Kidney tubule cell (primary cell): ENCODE results near the gene SYNGR1.

Source experiments
- DNase-seq: peaks from one replicate; pipeline ENCODE4 v3.0.0-alpha.2; 2018; ENCODE audit warnings: low spot score

SYNGR1 gene

DNA sequence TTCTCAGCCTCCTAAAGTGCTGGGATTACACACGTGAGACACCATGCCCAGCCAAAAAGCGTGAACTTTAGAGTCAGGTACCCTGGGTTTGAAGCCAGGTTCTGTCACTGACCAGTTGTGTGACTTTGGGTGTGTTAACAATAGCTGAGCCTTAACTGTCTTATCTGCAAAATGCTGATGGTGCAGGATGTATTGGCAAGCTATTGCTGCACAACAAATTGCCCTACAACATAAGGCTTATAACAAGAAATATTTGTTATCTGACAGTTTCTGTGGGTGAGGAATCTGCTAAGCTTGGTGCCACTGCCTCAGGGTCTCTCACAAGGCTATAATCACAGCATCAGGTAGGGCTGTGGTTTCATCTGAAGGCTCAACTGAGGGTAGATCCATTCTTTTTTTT is 21.9 kb downstream of the SYNGR1 start:
- DNase-seq: no peak

DNA sequence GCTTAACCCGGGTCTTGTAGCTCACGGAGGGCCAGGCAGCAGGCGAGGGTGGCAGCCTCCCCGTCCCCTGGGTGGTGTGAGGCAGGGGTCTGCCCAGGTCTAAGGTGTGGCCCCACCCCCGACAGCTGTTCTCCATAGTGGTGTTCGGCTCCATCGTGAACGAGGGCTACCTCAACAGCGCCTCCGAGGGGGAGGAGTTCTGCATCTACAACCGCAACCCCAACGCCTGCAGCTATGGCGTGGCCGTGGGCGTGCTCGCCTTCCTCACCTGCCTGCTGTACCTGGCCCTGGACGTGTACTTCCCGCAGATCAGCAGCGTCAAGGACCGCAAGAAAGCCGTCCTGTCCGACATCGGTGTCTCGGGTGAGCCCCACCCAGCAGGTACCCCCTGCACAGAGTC is 24.4 kb downstream of the SYNGR1 start:
- no peak for DNase-seq

DNA sequence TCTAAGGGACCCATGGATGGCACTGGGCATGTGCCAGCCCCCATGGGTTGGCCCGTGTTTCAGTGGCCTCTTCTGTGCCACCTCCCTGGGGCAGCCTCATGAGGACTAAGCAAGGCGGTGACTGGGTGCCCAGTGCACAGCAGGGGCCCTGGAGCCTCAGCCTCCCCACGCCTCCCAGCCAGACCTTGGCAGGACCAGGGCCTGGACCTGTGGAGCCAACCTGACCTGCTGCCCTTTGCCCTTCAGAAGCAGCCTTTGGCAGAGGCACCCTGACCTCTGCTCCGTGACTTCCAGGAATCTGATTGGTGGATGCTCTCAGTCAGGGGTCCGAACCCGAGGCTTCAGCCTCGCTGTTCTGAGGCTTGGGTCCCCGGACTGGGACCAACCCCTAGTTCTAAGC is 25.0 kb downstream of the SYNGR1 start:
- no peak for DNase-seq

DNA sequence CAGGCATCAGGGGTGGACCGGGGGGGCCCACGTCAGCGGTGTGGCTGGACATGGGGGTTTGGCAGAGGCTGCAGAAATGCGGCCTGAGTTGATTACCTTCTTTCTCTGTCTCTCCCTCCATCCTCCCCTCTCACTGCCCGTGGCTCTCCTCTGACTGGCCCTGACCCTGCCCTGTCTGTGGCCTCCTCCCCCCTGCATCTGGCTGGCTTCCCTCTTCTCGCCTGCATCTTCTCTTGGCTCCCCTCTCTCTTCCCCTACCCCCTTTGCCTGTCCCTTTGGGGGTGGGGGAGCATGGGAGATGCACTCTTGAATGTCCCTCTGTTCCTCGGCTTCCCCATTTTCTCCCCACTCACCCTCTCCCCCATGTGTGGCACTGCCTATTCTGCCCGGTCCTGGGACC is 25.9 kb downstream of the SYNGR1 start:
- no peak for DNase-seq

DNA sequence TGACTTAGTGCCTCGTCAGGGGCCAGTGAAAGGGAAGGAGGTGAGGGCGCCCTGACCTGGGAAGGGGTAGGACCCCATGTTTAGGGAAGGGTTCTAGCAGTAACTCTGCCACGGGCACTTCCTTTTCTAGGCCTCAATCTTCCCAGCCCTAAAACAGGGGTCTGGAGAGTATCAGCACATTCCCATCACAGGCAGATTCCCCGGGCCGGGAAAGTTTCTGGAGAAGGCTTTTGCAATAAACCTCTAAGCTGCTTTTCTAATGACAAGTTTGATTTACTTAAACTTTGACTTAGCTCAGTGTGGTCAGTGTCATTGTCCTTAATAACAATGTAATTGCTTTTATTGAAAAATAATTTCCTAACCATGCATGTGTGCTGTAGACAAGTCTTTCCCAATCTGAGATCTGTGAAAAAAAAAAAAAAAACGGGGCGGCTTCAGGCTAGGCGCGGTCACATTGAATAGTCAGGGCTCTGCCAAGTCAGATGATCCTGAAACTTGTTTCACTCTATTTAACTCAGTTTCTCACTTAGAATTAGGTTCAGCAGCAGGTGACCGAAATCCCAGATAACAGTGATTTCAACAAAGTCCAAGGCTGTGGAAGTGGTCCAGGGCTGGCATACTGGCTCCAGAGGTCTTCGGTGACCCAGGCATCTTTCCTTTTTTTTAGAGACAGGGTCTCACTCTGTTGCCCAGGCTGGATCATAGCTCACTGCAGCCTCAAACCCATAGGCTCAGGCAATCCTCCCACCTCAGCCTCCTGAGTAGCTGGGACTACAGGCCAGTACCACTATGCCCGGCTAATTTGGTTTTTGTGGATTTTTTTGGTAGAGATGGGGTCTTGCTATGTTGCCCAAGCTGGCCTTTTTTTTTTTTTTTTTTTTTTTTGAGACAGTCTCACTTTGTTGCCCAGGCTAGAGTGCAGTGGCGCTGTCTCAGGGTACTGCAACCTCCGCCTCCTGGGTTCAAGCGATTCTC is 30.3 kb downstream of the SYNGR1 start:
- DNase-seq: no peak

DNA sequence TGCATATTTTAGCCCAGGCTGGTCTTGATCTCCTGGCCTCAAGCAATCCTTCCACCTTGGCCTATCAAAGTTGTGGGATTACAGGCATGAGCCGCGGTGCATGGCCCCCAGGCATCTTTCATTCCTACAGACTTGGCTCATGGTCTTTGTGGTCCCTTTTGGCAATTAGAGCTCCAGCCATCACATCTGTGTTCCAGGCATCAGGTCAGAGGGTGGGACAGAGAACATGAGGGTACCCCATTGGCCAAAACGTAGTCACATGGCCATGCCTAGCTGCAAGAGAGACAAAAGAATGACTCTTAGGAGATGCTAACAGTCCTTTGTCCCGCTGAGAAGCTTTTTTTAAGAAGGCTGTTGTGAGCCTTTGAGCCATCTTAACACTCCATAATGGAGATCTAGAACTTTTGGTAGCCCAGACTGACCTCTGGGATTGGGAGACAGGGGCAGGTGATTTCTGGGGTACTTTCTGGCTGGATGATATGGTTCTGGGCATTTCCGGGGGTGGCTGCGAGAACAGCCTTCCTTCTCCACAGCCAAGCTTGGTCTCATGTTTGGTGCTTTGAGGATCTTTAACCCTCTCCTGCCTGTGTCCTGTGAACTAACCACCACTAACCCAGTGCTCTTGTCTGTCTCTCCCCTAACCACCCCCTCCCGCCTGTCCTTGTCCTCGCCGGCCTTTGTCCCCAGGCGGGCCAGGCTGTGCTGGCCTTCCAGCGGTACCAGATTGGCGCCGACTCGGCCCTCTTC is 31.4 kb downstream of the SYNGR1 start:
- DNase-seq: no peak

DNA sequence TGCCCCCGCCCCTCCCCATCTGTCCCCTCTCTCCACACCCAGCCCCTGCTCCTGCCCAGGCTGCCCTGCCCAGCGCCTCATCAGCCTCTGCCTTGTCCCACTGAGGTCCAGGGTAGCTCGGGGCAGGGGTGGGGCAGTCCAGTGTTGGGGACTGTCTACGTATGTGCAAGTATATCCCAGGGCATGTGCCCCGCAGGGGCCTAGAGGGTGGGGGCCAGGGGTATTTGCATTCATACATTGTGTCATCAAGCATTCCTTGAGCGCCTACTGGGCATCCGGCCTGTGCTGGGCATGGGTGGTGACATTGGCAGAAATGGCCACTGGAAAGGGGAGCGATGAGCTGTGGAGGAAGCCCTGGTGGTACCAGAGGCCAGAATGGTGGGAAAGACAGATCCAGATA is 32.1 kb downstream of the SYNGR1 start:
- no peak for DNase-seq

DNA sequence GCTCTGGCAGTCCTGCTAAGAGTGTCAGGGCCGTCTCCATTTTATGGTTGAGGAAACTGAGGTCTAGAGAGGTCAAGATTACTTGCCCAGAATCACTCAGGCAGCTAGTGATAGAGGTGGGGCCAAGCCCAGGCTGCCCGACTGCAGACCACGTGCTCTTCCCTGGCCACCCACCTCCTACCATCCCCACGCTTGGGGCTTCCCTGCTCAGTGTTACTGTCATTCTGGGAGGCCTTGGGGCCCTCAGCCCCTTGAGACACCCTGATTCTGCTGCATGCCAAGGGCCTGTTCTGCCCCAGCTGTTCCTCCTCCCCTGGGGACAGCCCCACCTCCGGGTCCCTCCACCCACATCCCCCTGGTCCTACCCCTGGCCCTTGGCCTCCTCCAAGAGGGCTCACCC is 32.6 kb downstream of the SYNGR1 start:
- DNase-seq: no peak

DNA sequence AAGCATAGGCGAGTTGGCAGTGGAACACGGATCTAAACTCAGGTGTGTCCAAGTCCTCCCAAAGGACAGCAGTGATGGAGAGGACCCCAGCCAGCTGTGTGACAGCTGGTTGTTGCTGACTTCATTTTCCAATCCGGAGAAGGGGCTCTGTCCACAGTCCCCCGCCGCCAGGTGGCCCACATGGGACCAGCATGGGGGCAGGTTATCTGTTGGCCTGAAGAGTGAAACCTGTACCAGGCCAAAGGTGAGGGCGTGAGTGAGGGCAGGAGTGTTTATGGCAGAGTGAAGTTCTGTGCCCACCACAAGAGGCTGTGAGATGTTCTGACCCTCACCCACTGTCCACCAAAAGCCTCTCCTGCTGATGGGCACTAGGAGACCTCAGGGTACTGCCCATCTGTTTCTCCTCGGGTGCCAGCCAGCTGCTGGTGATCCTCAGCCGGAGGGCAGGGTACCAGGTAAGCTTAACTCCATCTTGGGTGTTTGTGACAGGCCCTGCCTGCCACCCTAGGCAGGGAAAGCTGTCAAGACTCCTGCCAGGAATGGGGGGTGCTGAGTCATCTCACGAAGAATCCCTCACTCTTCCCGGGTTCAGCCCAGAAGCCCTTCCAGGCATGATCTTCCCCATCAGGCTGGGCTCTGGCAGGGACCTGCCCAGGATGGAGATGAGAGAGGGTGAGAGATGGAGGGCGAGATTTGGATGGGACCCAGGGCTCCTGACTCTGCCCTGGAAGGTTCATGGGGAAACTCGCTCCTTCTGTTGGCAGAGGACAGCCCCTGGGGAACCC is 34.2 kb downstream of the SYNGR1 start:
- no peak for DNase-seq

DNA sequence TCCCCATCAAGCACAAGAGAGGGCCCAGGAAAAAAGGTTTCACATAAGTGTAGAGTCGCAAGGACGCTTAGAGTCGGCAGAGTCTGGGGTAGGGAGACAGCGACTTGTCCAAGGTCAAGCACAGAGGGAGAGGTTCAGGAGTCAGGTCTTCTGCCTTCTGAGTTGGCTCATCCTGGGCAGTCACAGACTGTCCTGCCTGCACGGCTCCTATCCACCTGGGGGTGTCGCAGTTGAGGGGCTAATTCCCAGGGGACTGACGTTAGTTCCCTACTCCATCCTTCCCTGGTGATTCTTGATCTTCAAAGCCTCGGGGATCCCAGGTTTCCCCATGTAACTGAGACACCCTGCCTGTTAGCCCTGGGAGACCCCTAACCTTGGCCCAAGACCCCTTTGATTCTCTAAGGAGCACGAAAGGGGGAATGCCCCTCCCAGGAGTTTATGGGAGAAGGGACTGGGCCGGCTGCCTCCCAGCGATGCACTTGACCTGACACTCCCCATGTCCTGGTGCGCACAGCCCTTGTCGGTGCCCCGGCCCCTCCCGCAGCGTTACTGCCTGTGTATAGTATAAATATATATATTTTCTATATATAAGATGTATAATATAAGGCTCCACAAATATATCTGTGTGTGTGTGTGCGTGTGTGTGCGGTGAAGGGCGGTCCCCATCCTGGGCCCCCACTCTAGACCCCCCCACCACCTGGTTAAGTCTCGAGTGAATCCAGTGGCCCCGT is 35.1 kb downstream of the SYNGR1 start:
- peak; percentile 20 for DNase-seq

DNA sequence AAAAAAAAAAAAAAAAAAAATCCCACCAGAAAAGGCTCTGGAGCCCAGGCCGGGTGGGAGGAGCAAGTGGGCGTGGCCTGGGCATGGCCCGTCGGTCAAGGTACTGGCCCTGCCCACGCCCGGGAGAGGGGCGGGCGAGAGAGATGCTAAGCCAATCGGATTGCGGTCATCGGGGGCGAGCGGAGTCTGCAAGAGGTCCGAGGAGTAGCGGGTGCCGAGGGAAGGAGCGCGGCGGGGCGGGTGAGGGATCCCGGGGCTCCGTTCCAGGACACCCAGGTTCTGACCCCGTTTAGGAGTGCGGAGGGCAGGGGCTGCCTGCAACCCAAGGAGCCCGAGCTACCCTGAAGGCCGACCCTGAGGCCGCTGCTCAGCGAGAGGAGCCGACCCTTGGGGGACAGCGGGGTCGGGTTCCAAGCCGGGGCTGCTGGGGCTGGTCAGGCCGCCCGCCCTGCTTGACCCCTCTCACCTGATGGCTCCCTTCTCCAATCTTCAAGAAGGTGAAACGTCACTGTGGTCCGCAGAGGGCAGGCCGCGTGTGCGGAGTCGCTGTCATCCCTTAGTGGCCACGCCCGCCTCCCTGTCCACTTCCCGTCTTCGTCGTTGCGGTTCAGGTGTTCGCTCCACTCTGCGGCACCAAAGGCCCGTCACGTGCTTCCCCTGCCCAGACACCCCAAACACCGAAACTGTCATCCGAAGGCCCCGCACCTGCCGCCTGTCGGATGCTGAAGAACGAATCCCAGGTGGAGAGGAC is 38.6 kb downstream of the SYNGR1 start:
- peak; percentile 83 for DNase-seq

DNA sequence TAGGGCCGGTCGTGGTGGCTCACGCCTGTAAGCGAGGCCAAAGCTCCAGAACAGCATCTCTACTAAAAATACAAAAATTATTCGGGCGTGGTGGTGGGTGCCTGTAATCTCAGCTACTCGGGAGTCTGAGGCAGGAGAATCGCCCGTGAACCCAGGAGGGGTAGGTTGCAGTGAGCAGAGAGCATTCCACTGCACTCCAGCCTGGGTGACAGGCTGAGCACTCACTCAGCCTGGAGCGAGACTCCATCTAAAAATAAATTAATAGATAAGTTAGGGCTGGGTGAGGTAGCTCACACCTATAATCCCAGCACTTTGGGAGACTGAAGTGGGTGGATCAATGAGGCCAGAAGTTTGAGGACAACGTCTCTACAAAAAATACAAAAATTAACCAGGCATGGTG is 39.6 kb downstream of the SYNGR1 start:
- DNase-seq: no peak

DNA sequence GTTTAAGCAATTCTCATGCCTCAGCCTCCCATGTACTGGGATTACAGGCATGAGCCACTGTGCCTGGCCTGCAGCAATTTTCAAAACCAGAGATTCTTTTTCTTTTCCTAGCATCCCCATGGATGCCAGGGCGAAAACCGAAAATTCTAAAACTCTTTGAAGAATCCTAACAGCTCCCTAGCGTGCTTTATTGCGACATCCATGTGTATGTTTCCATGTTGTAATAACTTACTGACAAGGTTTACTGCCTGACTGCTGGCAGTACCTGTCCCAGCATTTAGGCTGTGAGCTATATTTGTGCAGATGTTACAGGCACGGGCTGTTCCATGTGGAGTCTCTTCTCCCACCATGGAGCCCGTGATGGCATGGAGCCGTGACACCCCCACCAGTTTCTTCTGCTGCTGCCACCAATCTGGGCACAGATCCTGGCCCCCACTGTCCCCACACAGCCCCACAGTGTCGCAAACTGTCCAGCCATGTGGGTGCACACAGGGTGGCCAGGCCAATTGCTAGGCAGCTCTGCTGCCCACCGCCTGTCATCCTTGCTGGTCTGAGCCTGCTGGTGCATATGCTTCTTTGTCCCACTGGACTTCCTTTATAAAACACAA is 42.7 kb downstream of the SYNGR1 start:
- no peak for DNase-seq

DNA sequence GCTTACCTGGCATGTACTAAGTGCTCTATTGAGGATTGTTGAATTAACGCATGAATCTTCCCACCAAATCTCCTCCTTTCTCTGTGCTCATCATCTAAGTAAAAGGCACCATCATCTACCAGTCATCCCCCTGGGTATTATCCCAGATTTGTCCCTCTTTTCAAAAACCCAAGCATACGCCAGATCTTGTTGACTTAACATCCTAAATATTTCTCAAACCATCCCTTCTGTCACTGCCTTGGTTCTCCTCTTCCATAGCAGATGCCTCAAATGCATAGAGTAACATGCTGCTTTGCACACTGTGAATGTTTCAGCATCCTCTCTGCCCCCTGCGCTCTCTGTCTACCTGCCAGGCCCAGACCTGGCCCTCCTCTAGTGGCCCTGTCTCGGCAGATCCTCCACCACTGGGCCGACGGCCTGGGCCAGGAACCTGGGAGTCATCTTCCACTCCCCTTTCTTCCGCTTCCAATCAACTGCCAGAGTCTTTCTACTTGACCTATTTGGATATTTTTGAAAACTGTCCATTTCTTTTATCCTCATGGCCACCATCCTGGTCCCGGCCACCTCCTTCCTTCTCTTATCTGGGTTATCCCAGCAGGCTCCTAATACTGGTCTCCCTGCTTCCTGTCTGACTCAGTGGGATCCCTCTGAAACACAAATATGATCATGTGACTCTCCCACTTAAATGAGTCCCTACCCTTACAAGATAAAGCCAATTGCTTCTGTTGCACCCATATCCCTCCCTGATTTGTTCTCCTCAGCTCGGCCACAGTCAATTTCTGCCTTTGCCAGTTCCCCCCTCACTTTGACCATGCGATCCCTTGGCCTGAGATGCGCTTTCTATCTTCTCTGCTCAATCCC is 46.4 kb downstream of the SYNGR1 start:
- DNase-seq: no peak

DNA sequence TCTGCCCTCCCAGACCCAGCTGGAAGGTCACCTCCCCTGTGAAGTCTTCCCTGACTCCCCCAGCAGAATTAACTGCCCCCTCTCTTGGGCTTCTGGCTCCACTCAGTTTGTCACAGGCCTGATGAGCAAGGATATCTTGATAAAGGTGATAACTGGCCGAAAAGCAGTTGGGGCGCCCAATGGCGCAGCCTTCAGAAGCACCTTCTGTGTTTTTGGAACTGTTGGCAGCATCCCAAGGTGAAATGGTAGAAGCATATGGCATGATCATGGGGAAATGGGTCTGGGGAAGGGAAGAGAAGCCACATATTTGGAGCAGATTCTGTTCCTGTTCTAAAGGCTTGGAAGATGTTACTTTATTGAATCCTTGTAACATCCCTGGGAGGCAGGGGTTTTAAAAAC is 47.0 kb downstream of the SYNGR1 start:
- no peak for DNase-seq

DNA sequence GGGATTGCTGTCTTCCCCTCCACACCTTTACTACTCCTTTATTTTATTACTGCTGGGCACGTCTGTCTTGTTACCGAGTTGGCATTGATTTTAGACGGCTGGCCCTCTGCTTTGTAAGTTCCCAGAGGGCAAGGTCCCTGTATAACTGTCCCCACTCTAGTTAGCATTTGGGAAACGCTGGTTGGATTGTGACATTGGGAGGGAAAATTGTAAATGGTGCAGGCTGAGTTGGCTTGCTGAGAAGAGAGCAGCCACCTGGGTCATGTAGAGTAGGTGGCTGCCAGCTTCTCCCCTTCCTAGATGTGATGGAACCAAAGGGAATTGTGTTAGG is 51.5 kb downstream of the SYNGR1 start:
- no peak for DNase-seq

DNA sequence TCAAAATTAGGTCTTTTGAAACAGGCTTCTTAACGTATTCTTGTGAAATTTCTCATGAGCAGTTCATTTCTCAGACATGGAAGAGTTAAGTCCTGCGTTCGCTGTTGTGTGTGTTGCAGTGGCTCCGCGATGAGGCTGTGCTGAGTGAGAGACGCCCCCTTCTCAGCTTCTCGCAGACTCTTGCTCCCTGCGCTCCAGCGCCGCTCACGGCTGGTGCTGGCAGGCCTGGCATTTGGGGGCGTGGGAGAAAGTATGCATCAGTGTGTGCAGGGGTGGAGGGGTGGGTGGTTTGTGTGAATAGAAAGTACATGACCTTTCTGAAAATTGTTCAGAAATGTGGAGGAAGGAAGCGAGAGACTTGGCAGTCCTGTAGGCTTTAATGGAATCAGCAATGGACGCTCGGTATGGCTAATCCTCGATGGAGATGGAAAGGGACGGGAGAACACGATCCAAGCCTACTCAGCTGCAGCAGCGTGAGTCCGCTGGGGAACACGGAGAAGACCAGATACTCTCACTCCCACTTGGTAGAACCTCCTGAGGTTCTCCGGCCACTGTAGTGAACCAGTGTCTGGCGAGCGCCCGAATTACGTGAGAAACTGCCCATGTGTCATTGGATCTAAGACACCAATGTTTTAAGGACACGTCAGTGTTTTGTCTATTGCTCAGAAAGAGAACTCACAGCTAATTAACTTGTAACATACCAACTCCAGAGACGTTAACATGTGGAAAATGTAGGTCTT is 55.7 kb downstream of the SYNGR1 start:
- DNase-seq: no peak

DNA sequence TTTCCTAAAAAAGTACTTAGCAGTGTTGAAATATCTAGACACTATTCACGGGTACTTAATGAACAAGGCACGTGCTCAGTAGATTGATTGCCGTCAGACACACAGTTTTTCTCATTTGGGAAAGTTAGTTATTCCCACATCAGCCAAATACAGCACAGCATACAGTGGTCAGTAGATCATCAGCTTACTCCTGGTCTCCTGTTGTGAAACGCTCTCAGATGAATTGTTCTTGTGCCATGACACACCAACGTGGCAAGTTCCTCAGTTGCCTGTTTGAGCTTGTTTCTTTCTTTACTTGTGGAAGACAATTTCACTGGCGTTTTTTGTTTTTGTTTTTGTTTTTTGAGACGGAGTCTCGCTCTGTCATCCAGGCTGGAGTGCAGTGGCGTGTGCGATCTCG is 58.4 kb downstream of the SYNGR1 start:
- DNase-seq: no peak

DNA sequence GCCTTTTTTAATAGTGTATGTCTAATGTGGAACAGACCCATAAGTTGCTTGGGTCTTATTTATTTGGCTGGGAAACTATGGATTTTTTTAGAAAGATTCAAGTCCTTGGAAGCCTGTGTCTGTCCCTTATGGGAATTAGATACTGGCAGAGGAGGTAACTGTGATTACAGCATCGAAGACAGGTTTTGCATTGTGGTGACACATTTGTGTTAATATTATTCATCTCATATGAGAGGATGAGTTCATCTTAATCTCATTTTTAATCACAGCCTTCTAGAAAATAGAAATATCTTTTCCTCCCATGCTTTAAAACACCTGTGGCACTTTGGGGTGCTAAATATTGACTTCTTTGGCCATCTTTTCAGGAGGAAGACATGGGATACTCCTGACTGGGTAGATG is 59.0 kb downstream of the SYNGR1 start:
- DNase-seq: no peak
